A549 (cell line): Measurements from ENCODE around the gene IL19. TPM values are rescaled to one million over a fixed set of nuclear protein-coding genes. Genes with fewer than 3 reads are reported as not detected.
A peak's percentile ranks its signal among the peaks of the same experiment; 100 is the strongest.

ENCODE experiments used
- ATAC-seq, 2 experiments: fragments of 200-7000 bp in 1 of 2; fragments of >200 bp in 1 of 2; cut with Nextera tagmentation in 1 of 2; cut with Tn5 transposase in 1 of 2; 3 replicates each; pipeline versions ENCODE4 v1.8.0 to v1.9.1; 2018 to 2020; ENCODE audit warnings: mild to moderate bottlenecking in 1 of 2, moderate library complexity in 1 of 2
- CTCF ChIA-PET: fragments of 300-600 bp; sonication (Branson Sonifier 250); formaldehyde crosslinking; extraction: SDS; loops from one replicate; lab custom pipeline; 2021; ENCODE audit warnings: antibody characterized with exemption, inconsistent platforms; lab: Yijun Ruan, JAX
- POLR2A ChIA-PET: fragments of 350-600 bp; formaldehyde crosslinking; extraction: SDS; loops from one replicate; lab custom pipeline; 2021; ENCODE audit warnings: antibody characterized with exemption, inconsistent platforms; lab: Yijun Ruan, JAX
- DNase-seq, 2 experiments: peaks; one replicate each; pipeline versions ENCODE4 v3.0.0 to v3.0.0-alpha.2; 2011 to 2016; ENCODE audit warnings: low read depth in 1 of 2, low spot score in 1 of 2
- FAIRE-seq: peaks from 2 replicates; lab custom pipeline; 2011; peaks lifted over from hg19 to GRCh38; lab: Jason Lieb, UNC
- H3K27ac ChIP-seq, 2 experiments: fragments of >200 bp; sonication (Bioruptor Twin); formaldehyde crosslinking; 3 replicates each; pipeline ENCODE4 v1.5.1; 2016 to 2017
- H3K4me1 ChIP-seq: fragments of >200 bp; sonication (Bioruptor Twin); formaldehyde crosslinking; 3 replicates; pipeline ENCODE4 v1.6.1; 2016
- H3K4me2 ChIP-seq: fragments of >200 bp; sonication (Bioruptor Twin); formaldehyde crosslinking; 3 replicates; pipeline ENCODE4 v1.6.1; 2016
- H3K4me3 ChIP-seq: fragments of >200 bp; sonication (Bioruptor Twin); formaldehyde crosslinking; 3 replicates; pipeline ENCODE4 v1.5.1; 2016
- H3K9me3 ChIP-seq: fragments of >200 bp; sonication (Bioruptor Twin); formaldehyde crosslinking; 3 replicates; pipeline ENCODE4 v1.6.1; 2016
- BCL3 ChIP-seq: fragments of >200 bp; sonication (Bioruptor Twin); formaldehyde crosslinking; IDR thresholded peaks from 3 replicates; pipeline ENCODE4 v1.6.1; 2016
- CBX8 ChIP-seq: fragments of 200-600 bp; sonication (generic); IDR thresholded peaks from 2 replicates; pipeline ENCODE4 v1.6.1; 2016
- CHD4 ChIP-seq: fragments of 200-600 bp; sonication (generic); IDR thresholded peaks from 2 replicates; pipeline ENCODE4 v1.6.1; 2016; ENCODE audit warnings: antibody characterized with exemption, mild to moderate bottlenecking, borderline replicate concordance
- E2F6 ChIP-seq: IDR thresholded peaks from 2 replicates; pipeline ENCODE4 v1.6.1; 2012; ENCODE audit warnings: low read depth, borderline replicate concordance
- EHMT2 ChIP-seq: fragments of 200-600 bp; sonication (generic); IDR thresholded peaks from 2 replicates; pipeline ENCODE4 v1.6.1; 2016; ENCODE audit warnings: antibody characterized with exemption, low read depth, mild to moderate bottlenecking, moderate library complexity
- ELK1 ChIP-seq: fragments of 150-350 bp; IDR thresholded peaks from 2 replicates; pipeline ENCODE4 v1.6.1; 2014; ENCODE audit warnings: low read depth, mild to moderate bottlenecking, low read length
- ESRRA ChIP-seq: fragments of 150-350 bp; IDR thresholded peaks from 2 replicates; pipeline ENCODE4 v1.6.1; 2014; ENCODE audit warnings: mild to moderate bottlenecking, low read length, borderline replicate concordance
- FOSB ChIP-seq: fragments of 250-450 bp; sonication (Bioruptor Pico); IDR thresholded peaks from 2 replicates; pipeline ENCODE4 v1.5.0; 2020; ENCODE audit warnings: mild to moderate bottlenecking, moderate library complexity
- GATA3 ChIP-seq: IDR thresholded peaks from 2 replicates; pipeline ENCODE4 v1.6.1; 2012; ENCODE audit warnings: borderline replicate concordance
- HDAC2 ChIP-seq: fragments of 200-600 bp; sonication (generic); IDR thresholded peaks from 2 replicates; pipeline ENCODE4 v1.6.1; 2016
- HEYL ChIP-seq: fragments of 250-450 bp; sonication (Bioruptor Pico); IDR thresholded peaks from 2 replicates; pipeline ENCODE4 v1.8.0; 2021; ENCODE audit warnings: mild to moderate bottlenecking, moderate library complexity
- HMGXB4 ChIP-seq: fragments of 250-450 bp; sonication (Bioruptor Pico); IDR thresholded peaks from 2 replicates; pipeline ENCODE4 v1.5.0; 2021; ENCODE audit warnings: mild to moderate bottlenecking, moderate library complexity, borderline replicate concordance
- HOXA7 ChIP-seq: fragments of 250-450 bp; sonication (Bioruptor Pico); IDR thresholded peaks from 2 replicates; pipeline ENCODE4 v1.5.0; 2020; ENCODE audit warnings: mild to moderate bottlenecking, moderate library complexity
- HOXB5 ChIP-seq: fragments of 250-450 bp; sonication (Bioruptor Pico); IDR thresholded peaks from 2 replicates; pipeline ENCODE4 v1.5.0; 2020; ENCODE audit warnings: mild to moderate bottlenecking, moderate library complexity
- JUN ChIP-seq, 2 experiments: fragments of >200 bp; sonication (Bioruptor Twin); formaldehyde crosslinking; IDR thresholded peaks; 2 replicates in 1 of 2; 3 replicates in 1 of 2; pipeline ENCODE4 v1.6.1; 2016 to 2017
- JUNB ChIP-seq: fragments of >200 bp; sonication (Bioruptor Twin); formaldehyde crosslinking; IDR thresholded peaks from 2 replicates; pipeline ENCODE4 v1.6.1; 2016
- KDM5A ChIP-seq: fragments of 200-600 bp; sonication (generic); IDR thresholded peaks from 2 replicates; pipeline ENCODE4 v1.6.1; 2016; ENCODE audit warnings: antibody characterized with exemption, mild to moderate bottlenecking
- MAFK ChIP-seq: fragments of 450-650 bp; IDR thresholded peaks from 2 replicates; pipeline ENCODE4 v1.6.1; 2014; ENCODE audit not compliant: partially characterized antibody
- PBX3 ChIP-seq: IDR thresholded peaks from 2 replicates; pipeline ENCODE4 v1.6.1; 2012
- RAD21 ChIP-seq, 2 experiments: fragments of >200 bp in 1 of 2; sonication (Bioruptor Twin) in 1 of 2; formaldehyde crosslinking in 1 of 2; IDR thresholded peaks in 1 of 2; conservative IDR thresholded peaks in 1 of 2; 2 replicates in 1 of 2; 3 replicates in 1 of 2; pipeline ENCODE4 v1.6.1; 2012 to 2018; ENCODE audit warnings: inconsistent platforms in 1 of 2
- RCOR1 ChIP-seq: fragments of 150-350 bp; IDR thresholded peaks from 2 replicates; pipeline ENCODE4 v1.6.1; 2014; ENCODE audit warnings: antibody characterized with exemption, low read length, low read depth
- SMC3 ChIP-seq: fragments of >200 bp; sonication (Bioruptor Twin); formaldehyde crosslinking; IDR thresholded peaks from 3 replicates; pipeline ENCODE4 v1.6.1; 2018; ENCODE audit warnings: inconsistent platforms
- SREBF2 ChIP-seq: fragments of 450-650 bp; IDR thresholded peaks from 2 replicates; pipeline ENCODE4 v1.6.1; 2014; ENCODE audit warnings: mild to moderate bottlenecking, moderate library complexity
- TP53 ChIP-seq: fragments of 250-450 bp; sonication (Bioruptor Pico); IDR thresholded peaks from 2 replicates; pipeline ENCODE4 v1.5.0; 2021; ENCODE audit warnings: mild to moderate bottlenecking, moderate library complexity
- USF2 ChIP-seq: fragments of 450-650 bp; IDR thresholded peaks from 2 replicates; pipeline ENCODE4 v1.6.1; 2014; ENCODE audit warnings: antibody characterized with exemption
- WGBS: methylation state at CpG from one replicate; pipeline ENCODE4 v1.1.6; 2017; ENCODE audit errors: missing lambda C conversion rate; 5-methylcytosine and 5-hydroxymethylcytosine counted together
- polyA plus RNA-seq, 4 experiments: library from polyadenylated mRNA; depleted of rRNA in 3 of 4; stranded (reverse); fragments of >200 nt; fragmentation: RNase III in 1 of 4; extraction: RNeasy Plus Mini Kit Qiagen cat#74134 plus additional on column Dnase treatment in 1 of 4; gene quantifications; 2 replicates in 3 of 4; 3 replicates in 1 of 4; pipeline ENCODE4 v1.2.3, GENCODE V29; 2011 to 2017

IL19 gene
- polyA plus RNA-seq, 2 of the 4 experiments (the other 2 are of a cell fraction): not detected

- Histone ChIP-seq H3K4me3 (no peak overlapping the region), H3K27ac (no peak overlapping the region), H3K9me3 (no peaks in the 10 kb centered on the region), H3K4me2 (no peak overlapping the region), H3K4me1 (peaks cover 1% of the 10 kb centered on the region; the same call in 1 of the 3 replicates)
- ChIA-PET POLR2A (no interaction called here), CTCF (interaction anchor here (1.0 to 1.8 kb wide), 7 partner anchors 12 to 125 kb away, joined by 3 to 11 read pairs (median 4); no protein-coding TSS in a partner anchor)
- ATAC-seq (no peak), FAIRE-seq (no peak), DNase-seq (no peak)
- no peak for TF ChIP-seq HOXB5 (CRISPR knock-in tag)
- TF ChIP-seq GATA3: no peak
- TF ChIP-seq CHD4: no peak
- TF ChIP-seq E2F6: no peak
- peak; percentile 59 for TF ChIP-seq MAFK
- TF ChIP-seq KDM5A: no peak
- no peak for TF ChIP-seq HMGXB4 (CRISPR knock-in tag)
- TF ChIP-seq SMC3: no peak
- 41% methylated on average over 4 of the region's 4 CpGs for WGBS
Measured at GRCh38 chr1:206860165-206860564, 89.6 kb downstream of the IL19 start.

- Histone ChIP-seq H3K4me2 (no peak overlapping the region), H3K27ac (no peak overlapping the region), H3K4me3 (no peak overlapping the region), H3K9me3 (no peaks in the 10 kb centered on the region), H3K4me1 (peaks cover 7% of the 10 kb centered on the region; the same call in 1 of the 3 replicates)
- POLR2A ChIA-PET: no interaction called here
- CTCF ChIA-PET: interaction anchor here (2.4 kb wide), 1 partner anchor 46 kb away, joined by 13 read pairs; no protein-coding TSS in a partner anchor
- WGBS: 8% methylated on average over 1 of the region's 1 CpG
- ATAC-seq: no peak
- no peak for TF ChIP-seq SREBF2
- TF ChIP-seq FOSB (CRISPR knock-in tag): no peak
- TF ChIP-seq HOXB5 (CRISPR knock-in tag): no peak
- no peak for TF ChIP-seq ESRRA
- TF ChIP-seq HDAC2: no peak
- no peak for TF ChIP-seq JUN (IDR thresholded peaks at IDR 0.05)
- FAIRE-seq: no peak
- DNase-seq: no peak
Measured at GRCh38 chr1:206863266-206863665, 92.7 kb downstream of the IL19 start.

- FAIRE-seq: peak; percentile 46
- CTCF ChIA-PET: interaction anchor here (0.7 to 3.5 kb wide), 15 partner anchors 9 to 635 kb away, joined by 3 to 17 read pairs (median 3); no protein-coding TSS in a partner anchor
- no peak within 1 kb of the TSS for H3K27ac ChIP-seq
- no peak for TF ChIP-seq HOXA7
- TF ChIP-seq HEYL (CRISPR knock-in tag): no peak
- no peak for TF ChIP-seq TP53 (CRISPR knock-in tag)
- TF ChIP-seq EHMT2: no peak
- TF ChIP-seq GATA3: no peak
- TF ChIP-seq CBX8: no peak
- TF ChIP-seq USF2: no peak
- TF ChIP-seq SREBF2: no peak
- TF ChIP-seq BCL3: no peak
- TF ChIP-seq JUNB: no peak
- TF ChIP-seq ELK1: no peak
- TF ChIP-seq RCOR1: no peak
- TF ChIP-seq RAD21 (conservative IDR thresholded peaks at IDR 0.05 in 1 of 2, IDR thresholded peaks at IDR 0.05 in 1 of 2): peak; percentile 58 to 61
- no peak for TF ChIP-seq KDM5A
- no peak for TF ChIP-seq PBX3
Measured at GRCh38 chr1:206864939-206865671, 94.5 kb downstream of the IL19 start, which contains the start of gene IL20. Gene IL20, plus strand, starts transcription at chr1:206865623. Its CDS starts 230 bp downstream, at chr1:206865853.

More at GRCh38 chr1:206864939-206865671, 94.5 kb downstream of the IL19 start, which contains the start of gene IL20:
- DNase-seq (peak; percentile 40 to 76), ATAC-seq (peak in 1 of 2 experiments; percentile 88; a peak in 3 of 6 replicates)
- Histone ChIP-seq H3K9me3 (no peaks in the 10 kb centered on the region), H3K4me2 (peak within 1 kb of the TSS; percentile 10; the same call in 1 of the 3 replicates), H3K4me3 (no peak within 1 kb of the TSS), H3K4me1 (peaks cover 7% of the 10 kb centered on the region; the same call in 1 of the 3 replicates)
- 51% methylated on average over 19 of the region's 19 CpGs for WGBS
- POLR2A ChIA-PET: no interaction called here
